ENCODE measurements around the gene AGAP3.

The AGAP3 gene

DNA sequence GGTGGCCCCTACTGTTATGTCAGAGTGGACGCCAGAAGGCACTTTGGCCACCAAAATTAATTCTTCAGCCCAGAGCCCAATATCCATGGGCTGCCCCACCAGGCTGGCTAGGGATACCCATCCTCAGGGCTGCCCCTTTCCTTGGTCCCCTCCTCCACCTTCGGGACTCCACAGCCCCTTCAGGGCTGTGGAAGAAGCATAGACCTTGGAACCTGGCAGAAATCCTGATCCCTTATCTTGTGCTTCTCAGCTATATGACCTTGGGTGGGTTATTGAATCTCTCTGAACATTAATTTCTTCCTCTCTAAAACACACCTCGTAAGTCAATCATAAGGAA lies 2.5 kb upstream of the AGAP3 start:
- no peak for ATAC-seq (ENCODE audit: low read depth)
- H3K4me3 ChIP-seq (ENCODE audit: severe bottlenecking): peak overlapping the region; percentile 96
- H3K4me1 ChIP-seq (ENCODE audit: insufficient read depth, poor library complexity, severe bottlenecking): peaks cover 8% of the 10 kb centered on the region

GRCh38 chr7:151085329-151085690 lies 965 bp upstream of the AGAP3 start:
- DNase-seq (ENCODE audit: low spot score) (no peak), ATAC-seq (ENCODE audit: low read depth) (no peak)
- peaks cover 4% of the 10 kb centered on the region; the same call in 1 of the 2 replicates for H3K36me3 ChIP-seq (ENCODE audit: low read depth)
- no peaks in the 10 kb centered on the region for H3K27me3 ChIP-seq (ENCODE audit: insufficient read depth, poor library complexity, severe bottlenecking)
- no peak for TF ChIP-seq CTCF (IDR thresholded peaks at IDR 0.05; ENCODE audit: poor library complexity, severe bottlenecking)
- H3K4me1 ChIP-seq (ENCODE audit: insufficient read depth, poor library complexity, severe bottlenecking): peaks cover 8% of the 10 kb centered on the region
- no peak overlapping the region for H3K4me3 ChIP-seq (ENCODE audit: severe bottlenecking)
- no peaks in the 10 kb centered on the region for H3K9me3 ChIP-seq (ENCODE audit: severe bottlenecking)
- peak overlapping the region; percentile 66 for H3K27ac ChIP-seq (ENCODE audit: poor library complexity, severe bottlenecking)

More for the DNA sequence above, 2.5 kb upstream of the AGAP3 start:
- H3K9me3 ChIP-seq (ENCODE audit: severe bottlenecking): no peaks in the 10 kb centered on the region
- peak overlapping the region; percentile 87 for H3K27ac ChIP-seq (ENCODE audit: poor library complexity, severe bottlenecking)
- no peak for DNase-seq (ENCODE audit: low spot score)
- H3K36me3 ChIP-seq (ENCODE audit: low read depth): peaks cover 4% of the 10 kb centered on the region; the same call in 1 of the 2 replicates
- no peaks in the 10 kb centered on the region for H3K27me3 ChIP-seq (ENCODE audit: insufficient read depth, poor library complexity, severe bottlenecking)
- no peak for TF ChIP-seq CTCF (IDR thresholded peaks at IDR 0.05; ENCODE audit: poor library complexity, severe bottlenecking)

DNA sequence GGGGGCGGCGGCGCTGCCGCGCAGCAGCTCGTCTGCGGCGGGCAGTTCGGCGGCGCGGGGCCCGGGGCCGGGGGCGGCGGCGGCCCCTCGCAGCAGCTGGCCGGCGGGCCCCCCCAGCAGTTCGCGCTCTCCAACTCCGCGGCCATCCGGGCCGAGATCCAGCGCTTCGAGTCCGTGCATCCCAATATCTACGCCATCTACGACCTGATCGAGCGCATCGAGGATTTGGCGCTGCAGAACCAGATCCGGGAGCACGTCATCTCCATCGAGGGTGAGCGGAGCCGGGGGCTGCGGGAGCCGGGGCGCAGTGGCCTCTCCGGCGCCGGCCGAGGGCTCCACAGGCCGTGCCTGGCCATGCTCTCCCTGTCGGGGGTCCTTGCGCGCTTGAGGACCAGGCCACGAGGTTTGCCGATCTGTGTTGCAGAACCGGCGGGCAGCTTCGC lies 548 bp downstream of the AGAP3 start:
- ATAC-seq (ENCODE audit: low read depth) (no peak), DNase-seq (ENCODE audit: low spot score) (peak; percentile 47)
- Histone ChIP-seq H3K4me3 (ENCODE audit: severe bottlenecking) (peak overlapping the region; percentile 82), H3K27ac (ENCODE audit: poor library complexity, severe bottlenecking) (peak overlapping the region; percentile 66), H3K4me1 (ENCODE audit: insufficient read depth, poor library complexity, severe bottlenecking) (peaks cover 8% of the 10 kb centered on the region), H3K27me3 (ENCODE audit: insufficient read depth, poor library complexity, severe bottlenecking) (no peaks in the 10 kb centered on the region), H3K36me3 (ENCODE audit: low read depth) (peaks cover 11% of the 10 kb centered on the region), H3K9me3 (ENCODE audit: severe bottlenecking) (no peaks in the 10 kb centered on the region)
- no peak for TF ChIP-seq CTCF (IDR thresholded peaks at IDR 0.05; ENCODE audit: poor library complexity, severe bottlenecking)

DNA sequence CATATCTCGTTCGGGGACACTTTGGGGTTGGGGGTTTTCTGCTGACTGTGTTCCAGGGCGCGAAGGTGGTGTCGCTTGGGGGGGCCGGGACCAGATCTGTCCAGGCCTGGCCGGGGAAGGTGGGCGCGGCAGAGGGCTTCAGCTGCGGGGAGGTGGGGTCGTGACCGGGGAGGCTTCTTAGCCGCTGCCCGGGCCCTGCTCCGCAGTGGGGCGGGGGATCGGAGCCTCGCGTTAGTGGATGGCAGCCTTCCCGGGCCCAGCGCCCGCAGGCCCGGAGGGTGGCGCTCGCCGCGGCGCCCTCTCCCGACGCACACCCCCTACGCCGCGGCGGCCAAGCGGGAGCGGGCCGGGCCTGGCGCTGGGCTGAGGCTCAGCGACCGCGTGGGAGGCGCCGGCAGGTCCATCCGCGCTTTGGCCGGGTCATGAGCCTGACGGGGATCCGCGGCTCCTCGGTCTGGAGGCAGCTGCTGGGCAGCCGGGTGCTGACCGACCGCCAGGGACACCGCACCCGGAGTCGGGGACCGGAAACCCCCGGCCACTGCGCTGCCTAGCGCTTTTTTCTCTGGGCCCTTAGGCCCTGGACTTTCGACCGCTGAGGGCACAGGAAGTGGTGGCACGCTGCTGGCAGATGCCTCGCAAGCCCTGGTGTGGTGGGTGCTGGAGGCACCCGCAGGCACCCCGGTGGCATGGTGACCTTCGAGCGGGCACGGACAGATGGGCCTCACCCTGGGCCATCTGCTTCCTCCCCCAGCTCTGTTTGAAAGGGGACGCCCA lies 1.2 kb downstream of the AGAP3 start:
- H3K9me3 ChIP-seq (ENCODE audit: severe bottlenecking): no peaks in the 10 kb centered on the region
- ATAC-seq (ENCODE audit: low read depth) (peak; percentile 9; the same call in 2 of the 3 replicates), DNase-seq (ENCODE audit: low spot score) (peak; percentile 59)
- peak overlapping the region; percentile 82 for H3K4me3 ChIP-seq (ENCODE audit: severe bottlenecking)
- peak; percentile 45 for TF ChIP-seq CTCF (IDR thresholded peaks at IDR 0.05; ENCODE audit: poor library complexity, severe bottlenecking)
- H3K27me3 ChIP-seq (ENCODE audit: insufficient read depth, poor library complexity, severe bottlenecking): no peaks in the 10 kb centered on the region
- H3K27ac ChIP-seq (ENCODE audit: poor library complexity, severe bottlenecking): peak overlapping the region; percentile 66
- H3K36me3 ChIP-seq (ENCODE audit: low read depth): peaks cover 17% of the 10 kb centered on the region
- peaks cover 3% of the 10 kb centered on the region for H3K4me1 ChIP-seq (ENCODE audit: insufficient read depth, poor library complexity, severe bottlenecking)

Measured in RWPE2 (cell line).